HG03469 (cell line): ENCODE measurements around the gene SLC35F6.
"Not testable (repeated sequence)": the region's sequence is repeated elsewhere in the genome, so short reads cannot be mapped to it uniquely, and the experiment has no call there.

Experiments used
- ATAC-seq: cut with Tn5 transposase; IDR thresholded peaks from one replicate; pipeline ENCODE4 v1.9.1; 2021; ENCODE audit warnings: mild to moderate bottlenecking, moderate library complexity, moderate number of reproducible peaks; ENCODE audit not compliant: unreplicated experiment

Gene SLC35F6

GRCh38 chr2:26754972-26755670 is 9.0 kb upstream of the SLC35F6 start:
- ATAC-seq, result no peak

- no peak for ATAC-seq
Measured at GRCh38 chr2:26756337-26756736, 7.7 kb upstream of the SLC35F6 start.

- no peak for ATAC-seq
Measured at GRCh38 chr2:26757873-26758789, 6.0 kb upstream of the SLC35F6 start.

- ATAC-seq, result no peak
Measured at GRCh38 chr2:26758790-26759321, 5.2 kb upstream of the SLC35F6 start.

GRCh38 chr2:26759845-26760244 is 4.2 kb upstream of the SLC35F6 start:
- ATAC-seq, result no peak

GRCh38 chr2:26760991-26761390 is 3.1 kb upstream of the SLC35F6 start:
- ATAC-seq, result not testable (repeated sequence)

- ATAC-seq, result no peak
Measured at GRCh38 chr2:26763019-26763418, 1.1 kb upstream of the SLC35F6 start.

- no peak for ATAC-seq
Measured at GRCh38 chr2:26764906-26765305, 822 bp downstream of the SLC35F6 start.

- ATAC-seq, result no peak
Measured at GRCh38 chr2:26765475-26766200, 1.6 kb downstream of the SLC35F6 start.

- no peak for ATAC-seq
Measured at GRCh38 chr2:26767129-26767528, 3.0 kb downstream of the SLC35F6 start.

GRCh38 chr2:26767894-26768487 is 3.9 kb downstream of the SLC35F6 start:
- no peak for ATAC-seq

GRCh38 chr2:26768759-26769088 is 4.6 kb downstream of the SLC35F6 start:
- no peak for ATAC-seq

GRCh38 chr2:26769089-26769761 is 5.1 kb downstream of the SLC35F6 start:
- ATAC-seq, result no peak

GRCh38 chr2:26770986-26771586 is 7.0 kb downstream of the SLC35F6 start:
- no peak for ATAC-seq

- no peak for ATAC-seq
Measured at GRCh38 chr2:26772064-26773001, 8.2 kb downstream of the SLC35F6 start.

GRCh38 chr2:26776195-26776800 is 12.2 kb downstream of the SLC35F6 start:
- no peak for ATAC-seq

- no peak for ATAC-seq
Measured at GRCh38 chr2:26778098-26778497, 14.0 kb downstream of the SLC35F6 start.

GRCh38 chr2:26778507-26778906 is 14.4 kb downstream of the SLC35F6 start:
- no peak for ATAC-seq
